HCT116 (cell line): Measurements from ENCODE around the gene ATXN7L3B.

Experiments
- CTCF ChIP-seq, 3 experiments: fragments of 200-600 bp in 1 of 3; sonication (generic) in 1 of 3; IDR thresholded peaks in 2 of 3; conservative IDR thresholded peaks in 1 of 3; 2 replicates each; pipeline ENCODE4 v1.5.1; 2012 to 2017; ENCODE audit warnings: low read depth in 2 of 3, low read length in 2 of 3, antibody characterized with exemption in 1 of 3, borderline replicate concordance in 1 of 3, control low read depth in 1 of 3, mild to moderate bottlenecking in 1 of 3, mixed read lengths in 1 of 3, mixed run types in 1 of 3, moderate library complexity in 1 of 3; ENCODE audit not compliant: insufficient read depth in 1 of 3
- POLR2A ChIP-seq: IDR thresholded peaks from 2 replicates; pipeline ENCODE4 v1.7.0; 2011; ENCODE audit warnings: borderline replicate concordance; ENCODE audit not compliant: insufficient read depth, insufficient read length; ENCODE audit errors: extremely low read depth
- SIN3A ChIP-seq: IDR thresholded peaks from 2 replicates; pipeline ENCODE4 v1.6.1; 2012; ENCODE audit warnings: low read depth
- ZBTB33 ChIP-seq: IDR thresholded peaks from 2 replicates; pipeline ENCODE4 v1.6.1; 2011; ENCODE audit warnings: mild to moderate bottlenecking, low read length, moderate library complexity; ENCODE audit not compliant: insufficient replicate concordance; ENCODE audit errors: extremely low read depth

GRCh38 chr12:74539765-74540526 is 2.3 kb downstream of the ATXN7L3B start:
- TF ChIP-seq CTCF (IDR thresholded peaks at IDR 0.05 in 2 of 3, conservative IDR thresholded peaks at IDR 0.05 in 1 of 3; ENCODE audit: borderline replicate concordance in 1 of 3, insufficient read depth in 1 of 3, low read depth in 2 of 3, low read length in 2 of 3) (no peak), POLR2A (no peak), SIN3A (no peak), ZBTB33 (no peak)
